HG03558 (cell line): ENCODE results near the gene ZFP3.
"Not testable (repeated sequence)": the region's sequence is repeated elsewhere in the genome, so short reads cannot be mapped to it uniquely, and the experiment has no call there.

Source experiments
- ATAC-seq: cut with Tn5 transposase; IDR thresholded peaks from one replicate; pipeline ENCODE4 v1.9.1; 2021; ENCODE audit warnings: moderate number of reproducible peaks; ENCODE audit not compliant: unreplicated experiment; ENCODE audit errors: extremely low read depth

The ZFP3 gene

DNA sequence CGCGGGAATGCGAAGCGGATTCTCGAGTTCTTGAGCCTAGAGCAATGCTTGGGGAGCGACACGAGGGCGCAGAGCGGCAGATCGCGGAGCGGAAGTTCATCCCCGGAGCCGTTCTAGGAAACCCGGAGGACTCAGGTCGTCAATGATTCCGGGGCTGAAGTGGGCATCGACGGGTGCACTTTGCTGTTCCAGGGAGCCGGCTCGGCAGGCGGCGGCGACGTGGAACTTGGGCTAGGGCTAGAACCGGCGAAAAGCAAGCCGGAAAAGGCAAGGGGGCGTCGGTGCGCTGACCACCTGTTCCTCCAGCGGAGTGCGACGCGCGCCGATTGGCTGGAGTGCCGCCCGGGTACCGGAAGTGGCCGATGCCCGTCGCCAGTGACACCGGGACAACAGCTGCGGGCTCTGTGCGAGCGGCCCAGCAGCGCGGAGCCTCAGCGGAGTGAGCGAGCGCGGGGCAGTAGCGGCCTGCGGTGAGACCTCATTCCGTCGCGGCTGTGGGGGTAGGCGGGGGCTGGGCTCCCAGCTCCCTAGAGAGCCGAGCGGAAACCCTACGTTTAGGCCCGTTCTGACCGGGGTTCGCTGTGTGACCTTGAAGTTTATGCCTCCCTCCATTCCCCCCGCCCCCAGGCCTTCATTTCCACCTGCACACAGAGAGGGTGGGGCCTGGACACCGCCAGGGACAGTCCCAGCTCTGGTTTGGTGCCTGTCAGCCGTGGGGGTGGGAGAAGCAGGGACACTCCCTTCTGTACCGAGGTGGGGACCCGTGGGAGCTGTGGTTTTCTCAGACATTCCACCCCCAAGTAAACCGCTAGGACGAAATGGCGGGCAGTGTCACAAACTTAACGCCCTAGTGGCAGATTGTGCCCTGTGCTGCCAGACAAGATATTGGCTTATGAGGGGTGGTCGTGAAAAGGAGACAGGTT is at the start of gene ZFP3:
TSS of gene ZFP3 (plus strand) at position 362 of the 923 bp plus-strand sequence. CDS start 13,038 bp downstream, outside the sequence.
- peak; percentile 37 for ATAC-seq

DNA sequence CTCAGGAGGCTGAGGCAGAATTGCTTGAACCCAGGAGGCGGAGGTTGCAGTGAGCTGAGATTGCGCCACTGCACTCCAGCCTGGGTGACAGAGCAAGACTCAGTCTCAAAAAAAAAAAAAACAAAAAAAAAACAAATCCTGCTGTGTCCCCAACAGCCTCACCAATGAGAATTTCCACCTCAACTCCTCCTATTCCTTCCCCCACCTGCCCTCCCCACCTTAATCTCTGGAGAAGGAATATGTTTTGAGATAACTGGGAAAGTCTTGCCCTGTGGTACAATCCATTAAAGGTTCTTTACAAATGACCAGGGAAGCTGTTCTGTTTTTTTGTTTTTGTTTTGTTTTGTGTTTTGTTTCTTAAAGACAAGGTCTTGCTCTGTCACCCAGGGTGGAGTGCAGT is 48.1 kb upstream of the ZFP3 start:
- not testable (repeated sequence) for ATAC-seq

- no peak for ATAC-seq
Measured at GRCh38 chr17:5031365-5032082, 46.7 kb upstream of the ZFP3 start.

DNA sequence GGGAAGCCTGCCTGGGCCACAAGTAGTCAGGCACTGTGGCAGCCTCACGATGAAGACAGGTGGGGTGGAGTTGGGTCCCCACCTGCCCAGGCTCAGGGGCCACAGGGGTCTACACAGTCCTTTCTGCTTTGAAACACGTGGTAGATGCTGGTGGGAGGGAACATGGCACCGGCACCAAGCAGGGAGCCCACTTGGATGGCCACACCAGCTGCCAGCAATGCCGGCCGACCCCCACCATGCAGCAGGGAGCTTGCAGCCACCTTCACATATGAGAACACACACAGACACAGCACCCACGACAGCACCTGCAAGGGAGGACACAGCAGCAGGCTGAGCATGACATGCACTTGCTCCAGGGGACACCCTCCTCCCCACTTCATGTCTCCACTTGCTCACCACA is 45.4 kb upstream of the ZFP3 start:
- no peak for ATAC-seq

DNA sequence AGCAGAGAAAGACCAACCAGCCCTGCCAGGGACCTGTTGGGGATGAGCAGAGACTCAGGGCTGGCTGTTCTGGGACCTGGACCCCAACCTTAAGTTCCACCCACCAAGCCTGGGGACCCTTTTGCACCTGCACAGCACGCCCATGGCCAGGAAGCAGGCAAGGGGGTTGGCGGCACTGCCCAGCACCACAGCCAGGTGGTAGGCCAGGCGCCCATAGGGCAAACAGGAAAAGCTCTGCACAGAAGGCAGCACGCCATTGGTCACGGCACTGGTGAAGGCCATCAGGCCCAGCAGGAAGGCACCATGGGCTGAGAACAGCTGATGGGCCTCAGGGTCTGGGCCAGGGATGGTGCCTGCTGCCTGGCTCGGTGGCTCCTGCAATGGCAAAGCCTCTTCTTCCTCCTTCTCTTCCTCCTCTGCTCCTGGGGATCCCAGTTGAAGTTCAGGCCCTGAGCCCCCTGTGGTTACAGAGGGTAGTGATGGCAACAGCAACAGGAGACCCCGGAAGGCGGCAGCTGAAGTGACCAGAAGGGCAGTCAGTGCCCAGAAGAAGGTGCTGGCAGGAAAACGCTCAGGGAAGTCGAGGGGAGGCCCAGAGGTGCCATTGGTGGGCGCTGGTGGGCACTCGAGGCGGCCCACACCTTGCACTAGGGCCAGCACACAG is 44.8 kb upstream of the ZFP3 start:
- ATAC-seq: no peak

DNA sequence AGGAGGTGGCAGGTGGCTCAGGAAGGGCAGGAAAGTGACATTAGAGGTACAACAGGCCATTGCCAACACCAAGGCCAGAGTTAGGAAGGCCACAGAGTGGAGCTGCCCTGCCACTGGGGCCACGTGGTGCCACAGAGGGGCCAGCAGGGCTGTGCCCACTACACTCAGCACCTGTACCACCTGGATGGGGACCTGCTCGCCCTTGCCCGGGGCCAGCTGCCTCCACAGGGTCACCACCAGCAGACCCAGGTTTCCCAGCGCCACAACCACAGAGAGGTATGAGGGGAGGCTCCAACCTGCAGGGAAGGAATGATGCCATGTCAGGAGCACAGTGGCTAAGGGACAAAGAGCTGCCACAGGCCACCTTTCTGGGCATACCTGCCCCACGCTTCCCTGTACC is 44.2 kb upstream of the ZFP3 start:
- ATAC-seq: no peak

DNA sequence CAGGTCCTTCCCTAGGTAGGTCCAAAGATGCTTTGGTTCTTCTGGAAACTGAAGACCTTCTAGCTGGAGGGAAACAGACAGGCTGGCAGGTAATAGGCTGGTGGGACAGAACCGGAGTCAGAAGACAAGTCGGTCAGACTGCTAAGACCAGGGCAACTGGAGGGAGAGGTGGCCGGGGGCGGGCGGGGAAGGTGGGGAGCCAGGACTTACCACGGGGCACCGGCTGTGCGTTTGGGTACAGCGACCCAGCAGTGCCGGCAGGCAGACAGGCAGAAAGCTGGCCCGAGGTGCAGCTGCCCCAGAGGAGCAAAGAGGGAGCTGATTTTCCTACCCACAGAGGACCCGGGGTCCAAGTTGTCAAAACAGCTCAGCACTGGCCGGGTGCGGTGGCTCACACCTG is 43.6 kb upstream of the ZFP3 start:
- no peak for ATAC-seq

DNA sequence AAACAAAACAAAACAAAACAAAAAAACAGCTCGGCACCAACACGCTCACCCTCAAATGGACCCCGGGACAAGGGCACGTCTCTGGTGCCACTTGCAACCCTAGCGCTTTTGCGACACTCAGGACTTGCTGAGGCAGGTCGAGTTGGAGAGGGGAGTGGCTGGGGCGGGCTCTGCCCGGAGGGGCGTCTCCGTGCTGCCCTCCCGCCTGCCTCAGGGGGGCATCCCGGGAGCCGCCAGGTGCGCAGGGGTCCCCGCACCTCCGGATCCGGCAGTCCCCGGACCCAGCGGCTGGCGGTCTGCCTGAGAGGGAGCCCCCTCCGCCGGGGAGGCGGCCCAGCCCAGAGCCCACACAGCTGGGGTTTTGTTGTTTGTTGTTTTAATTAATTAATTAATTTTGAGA is 43.0 kb upstream of the ZFP3 start, which contains the start of gene SLC52A1:
TSS of gene SLC52A1 (minus strand) at position 112 of the 400 bp plus-strand sequence. CDS start 820 bp downstream, outside the sequence.
- ATAC-seq: no peak

GRCh38 chr17:5042157-5043022 is 35.9 kb upstream of the ZFP3 start:
- no peak for ATAC-seq

DNA sequence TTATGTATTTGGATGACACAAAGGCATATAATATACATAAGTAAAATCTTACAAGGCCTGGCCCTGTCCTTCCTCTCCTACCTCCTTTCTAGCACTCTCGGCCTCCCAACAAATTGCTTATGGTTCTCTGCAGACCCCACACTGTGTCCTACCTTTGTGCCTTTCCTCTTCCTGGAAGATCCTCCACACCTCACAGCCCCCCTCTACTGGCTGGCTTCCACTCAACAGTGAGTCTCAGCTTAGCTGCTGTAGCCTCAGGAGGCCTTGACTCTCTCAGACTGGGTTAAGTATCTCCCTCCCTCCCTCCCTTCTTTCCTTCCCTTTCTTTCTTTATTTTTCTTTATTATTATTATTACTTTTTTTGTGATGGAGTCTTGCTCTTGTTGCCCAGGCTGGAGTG is 34.7 kb upstream of the ZFP3 start:
- no peak for ATAC-seq

DNA sequence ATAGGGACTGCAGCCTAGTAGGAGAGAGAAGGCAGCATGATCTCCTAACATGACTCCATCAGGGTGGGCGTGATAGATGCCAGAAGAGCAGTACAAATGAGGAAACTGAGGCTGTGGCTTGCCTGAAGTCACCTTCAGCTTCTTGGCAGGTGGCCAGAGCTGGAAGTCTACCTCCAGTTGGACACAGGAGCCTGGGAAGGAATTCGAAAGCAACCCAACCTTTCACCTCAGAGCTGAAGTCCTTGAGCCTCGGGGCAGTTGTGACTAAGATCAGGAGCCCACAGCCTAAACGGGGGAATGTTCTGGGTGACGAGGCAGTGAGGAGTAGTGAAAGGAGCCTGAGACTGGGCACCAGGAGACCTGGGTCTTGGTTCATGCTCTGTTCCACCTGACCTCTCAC is 33.6 kb upstream of the ZFP3 start:
- no peak for ATAC-seq

GRCh38 chr17:5045496-5045895 is 32.8 kb upstream of the ZFP3 start:
- ATAC-seq: no peak

- ATAC-seq: no peak
Measured at GRCh38 chr17:5047446-5047845, 30.8 kb upstream of the ZFP3 start.

- no peak for ATAC-seq
Measured at GRCh38 chr17:5049314-5049841, 28.9 kb upstream of the ZFP3 start.

DNA sequence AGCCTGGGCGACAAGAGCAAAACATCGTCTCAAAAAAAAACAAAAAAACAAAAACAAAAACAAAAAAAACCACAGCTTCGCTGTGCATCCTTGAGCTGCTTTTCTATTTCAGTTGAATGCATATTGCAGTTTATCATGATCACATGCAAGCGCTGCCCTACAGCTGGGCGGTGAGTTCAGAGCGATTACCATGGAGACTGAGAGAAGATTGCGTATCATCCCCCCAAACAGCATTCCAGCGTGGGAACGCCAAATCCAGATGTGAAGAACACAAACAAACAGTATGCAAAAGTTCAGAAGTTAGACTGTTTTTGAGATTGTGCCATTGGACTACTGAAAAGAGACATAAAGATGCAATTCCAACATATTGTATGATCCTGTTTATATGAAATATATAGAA is 28.0 kb upstream of the ZFP3 start:
- ATAC-seq: no peak

DNA sequence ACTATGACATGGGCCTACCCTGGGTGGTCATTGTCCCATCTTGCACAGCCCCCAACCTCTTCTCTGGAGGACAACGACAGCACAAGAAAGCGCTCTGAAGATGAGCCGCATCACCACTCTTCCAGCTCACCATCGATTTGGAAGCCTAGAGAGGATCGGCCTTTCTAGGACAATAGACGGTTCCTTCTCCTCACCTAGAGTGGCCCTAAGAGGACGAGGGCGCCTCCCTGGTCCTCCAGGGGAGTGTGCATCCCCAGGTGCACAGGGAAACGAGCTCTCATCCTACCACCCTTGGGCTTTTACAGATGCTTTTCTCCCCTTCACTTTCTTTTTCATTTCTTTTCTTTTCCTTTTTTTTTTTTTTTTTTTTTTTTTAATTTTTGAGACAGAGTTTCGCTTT is 22.7 kb upstream of the ZFP3 start:
- no peak for ATAC-seq

DNA sequence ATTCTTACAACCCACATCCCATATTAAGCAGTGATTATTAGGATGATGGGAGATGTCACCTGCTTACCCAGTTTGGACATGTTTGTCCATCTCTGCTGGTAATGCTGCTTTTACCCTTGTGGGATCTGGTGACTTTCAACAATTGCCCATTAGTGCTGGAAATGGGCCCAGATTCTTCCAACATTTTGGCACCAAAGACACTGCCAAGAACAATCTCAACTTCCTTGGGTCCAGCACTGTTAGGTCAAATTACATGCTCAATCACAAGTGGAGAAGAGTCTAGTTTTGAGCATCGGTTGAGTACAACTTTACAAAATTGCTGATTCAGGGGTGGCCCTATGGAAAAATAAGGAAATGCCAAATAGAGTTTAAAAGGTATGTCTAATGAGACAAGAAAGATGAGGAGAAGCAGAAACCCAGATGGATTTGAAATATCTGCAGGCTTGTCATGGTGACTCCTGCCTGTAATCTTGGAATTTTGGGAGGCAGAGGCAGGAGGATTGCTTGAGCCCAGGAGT is 13.0 kb upstream of the ZFP3 start:
- ATAC-seq: no peak

DNA sequence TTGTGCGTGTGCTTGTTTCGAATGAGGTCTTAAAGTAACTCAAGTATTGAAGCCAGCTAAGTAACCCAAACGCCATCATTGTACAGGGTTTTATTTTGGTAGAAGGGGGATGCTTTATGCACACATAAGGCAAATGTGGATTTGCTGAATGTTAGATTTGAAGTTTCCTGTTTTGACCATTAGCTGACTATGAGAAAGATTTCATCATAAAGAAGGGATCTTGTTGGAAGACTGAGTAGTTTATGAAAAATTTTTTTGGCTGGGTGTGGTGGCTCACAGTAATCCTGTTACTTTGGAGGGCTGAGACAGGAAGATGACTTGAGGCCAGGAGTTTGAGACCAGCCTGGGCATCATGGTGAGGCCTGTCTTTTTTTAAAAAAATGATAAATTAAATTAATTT is 10.0 kb upstream of the ZFP3 start:
- no peak for ATAC-seq

DNA sequence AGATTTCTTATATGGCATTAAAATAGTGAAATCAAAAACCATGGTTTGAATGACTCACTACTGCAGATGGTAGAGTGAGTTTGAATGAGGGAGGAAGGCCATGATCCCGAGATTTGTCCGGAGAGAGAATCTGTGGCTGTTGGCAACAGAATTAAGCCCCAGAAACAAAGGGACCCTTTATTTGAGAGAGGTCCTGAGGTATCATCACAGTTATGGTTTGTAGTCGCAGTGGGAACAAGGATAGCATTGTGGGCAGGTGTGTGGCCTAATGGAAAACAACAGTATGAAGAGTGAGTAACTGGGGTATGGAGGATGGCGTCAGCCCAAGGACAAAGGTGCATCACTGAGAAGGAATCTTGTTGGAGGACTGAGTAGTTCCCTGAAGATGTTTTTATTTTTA is 8.5 kb upstream of the ZFP3 start:
- ATAC-seq: no peak
